GM18861 (cell line): ENCODE measurements around the gene CUX1.

ENCODE experiments used
- ATAC-seq: cut with Tn5 transposase; IDR thresholded peaks from one replicate; pipeline ENCODE4 v1.9.1; 2021; ENCODE audit not compliant: unreplicated experiment

The CUX1 gene

DNA sequence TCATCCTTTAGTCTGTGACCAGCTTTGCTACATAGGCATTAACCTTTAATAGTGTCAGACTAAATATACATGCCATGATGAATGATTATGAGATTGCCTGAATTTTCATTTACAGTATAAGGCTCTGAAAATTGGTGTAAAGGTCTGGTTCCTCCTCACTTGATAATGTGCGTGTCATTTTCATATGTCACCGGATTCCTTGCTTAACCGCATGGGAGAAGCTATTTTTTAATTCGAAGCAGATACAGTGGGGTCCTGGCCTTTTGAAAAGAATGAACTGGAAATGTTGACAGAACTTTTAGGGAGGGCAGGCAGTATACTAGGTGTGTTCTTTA, 276.9 kb downstream of the CUX1 start:
- ATAC-seq: no peak

DNA sequence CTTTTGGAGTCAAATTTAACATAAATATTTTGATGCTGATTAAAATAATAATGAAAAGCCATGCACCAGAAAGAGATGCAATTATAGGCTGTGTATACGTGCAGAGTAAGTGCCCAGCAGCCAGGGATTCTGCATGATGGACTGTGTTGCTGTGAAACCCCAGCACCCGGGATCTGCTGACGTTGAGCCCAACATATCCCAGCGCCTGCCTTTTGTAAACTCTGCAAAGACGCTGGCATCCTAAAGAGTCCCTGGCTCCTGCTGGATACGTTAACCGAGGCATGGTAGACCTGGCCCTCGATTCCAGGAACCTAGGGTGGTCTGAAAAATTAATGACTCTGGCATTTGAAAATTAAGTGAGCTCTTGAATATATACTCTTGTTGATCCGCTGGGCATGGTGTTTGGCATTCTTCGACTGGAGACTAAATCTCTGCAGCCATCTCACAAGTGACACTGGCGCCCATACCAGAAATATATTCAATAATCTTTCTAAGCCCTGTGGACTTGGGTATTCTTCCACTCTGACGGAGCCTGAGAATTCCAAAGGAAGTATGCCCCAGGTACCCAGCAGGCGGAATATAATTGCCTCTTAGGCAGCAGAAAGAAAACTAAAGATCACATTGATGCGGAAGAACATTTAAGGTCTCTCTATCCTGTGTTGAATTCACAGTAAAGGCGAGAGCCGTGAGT, 278.0 kb downstream of the CUX1 start:
- no peak for ATAC-seq

DNA sequence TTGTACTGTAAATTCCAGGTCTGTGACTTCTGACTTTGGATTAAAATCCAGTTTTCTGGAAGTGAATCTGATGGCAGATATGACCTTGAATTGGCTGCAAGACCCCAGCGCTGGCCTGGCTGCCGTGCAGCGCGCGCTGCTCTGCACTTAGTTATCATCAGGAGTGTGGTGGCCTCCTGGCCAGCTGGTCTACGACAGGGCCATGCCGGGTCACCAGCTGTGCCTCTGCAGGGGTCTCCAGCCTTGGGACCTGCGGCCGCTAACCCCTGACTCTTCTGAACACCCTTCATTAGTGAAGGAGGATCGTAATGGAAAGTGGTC, 278.5 kb downstream of the CUX1 start:
- no peak for ATAC-seq

DNA sequence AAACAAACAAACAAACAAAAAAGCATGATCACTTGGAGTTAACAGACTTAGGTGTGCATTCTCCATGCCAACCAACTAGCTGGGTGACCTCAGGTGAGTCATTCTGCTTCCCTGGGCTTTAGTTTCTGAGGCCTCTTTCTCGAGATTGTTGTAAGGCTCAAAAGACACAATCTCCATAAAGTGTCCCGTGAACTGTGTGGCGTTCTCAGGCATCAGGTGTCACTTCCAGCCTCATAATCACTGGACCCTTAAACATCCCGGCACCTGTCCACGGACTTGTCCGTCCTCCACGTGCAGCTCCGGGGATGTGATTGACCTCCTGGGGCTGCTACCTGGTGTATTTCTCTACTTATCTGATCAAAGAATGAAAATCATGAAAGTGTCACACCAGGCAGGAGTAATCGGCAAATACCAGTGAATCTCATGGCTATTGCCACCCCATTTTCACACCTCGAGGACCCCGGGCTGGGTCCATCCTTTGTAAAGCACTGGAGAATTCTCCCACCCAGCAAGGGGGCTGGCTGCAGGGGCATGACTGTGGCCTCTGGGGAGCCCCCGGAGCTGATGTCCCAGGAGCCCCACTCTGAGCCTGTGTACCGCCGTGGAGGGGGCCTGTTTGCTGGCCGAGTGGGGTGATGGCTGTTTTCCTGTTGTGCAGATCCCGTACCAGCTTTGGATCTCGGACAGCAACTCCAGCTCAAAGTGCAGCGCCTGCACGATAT, 279.4 kb downstream of the CUX1 start:
- no peak for ATAC-seq

DNA sequence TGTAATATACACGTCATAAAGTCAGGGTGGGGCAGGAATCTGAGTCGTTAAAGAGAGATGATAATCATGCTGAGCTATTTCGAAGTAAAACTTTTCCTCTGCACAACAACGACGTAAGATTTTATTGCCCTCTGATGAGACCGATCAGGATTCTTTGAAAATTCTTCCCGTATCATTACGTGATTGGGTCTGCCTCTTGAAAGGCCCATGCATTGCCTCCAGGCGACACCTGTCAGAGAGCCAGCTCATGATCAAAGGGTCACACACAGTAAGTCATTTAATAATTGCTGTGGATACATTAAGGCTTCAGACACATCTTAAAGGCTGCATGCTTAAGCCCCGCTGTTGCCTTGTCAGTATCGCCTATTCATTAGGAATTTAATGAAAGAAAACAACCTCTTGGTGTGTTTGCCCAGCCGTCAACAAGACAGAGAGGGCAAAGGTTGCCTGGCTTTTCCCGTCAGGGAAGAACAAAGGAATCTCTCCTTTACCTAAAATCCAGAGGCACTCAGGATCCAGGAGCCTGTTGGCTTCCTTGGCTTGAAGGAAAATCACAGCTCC, 280.3 kb downstream of the CUX1 start:
- ATAC-seq: no peak

DNA sequence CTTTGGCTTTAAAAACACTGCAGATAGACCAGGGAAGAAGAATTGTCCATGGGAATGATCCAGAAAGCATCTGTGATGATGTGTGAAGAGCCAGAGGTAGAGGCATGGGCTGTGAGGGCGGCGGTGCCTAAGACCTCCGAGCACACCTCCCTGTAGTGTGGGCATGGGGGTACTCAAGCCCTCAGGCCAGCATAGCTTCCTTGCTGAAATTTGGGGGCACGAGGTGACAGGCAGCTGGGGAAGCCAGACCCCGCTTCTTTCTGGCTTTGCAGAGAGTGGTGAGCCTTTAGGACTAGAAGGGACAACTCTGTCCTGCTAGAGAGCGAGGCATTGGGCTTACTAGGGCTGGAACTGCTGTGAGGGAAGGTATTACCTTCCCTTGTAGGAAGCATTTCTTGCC, 281.6 kb downstream of the CUX1 start:
- ATAC-seq: no peak

DNA sequence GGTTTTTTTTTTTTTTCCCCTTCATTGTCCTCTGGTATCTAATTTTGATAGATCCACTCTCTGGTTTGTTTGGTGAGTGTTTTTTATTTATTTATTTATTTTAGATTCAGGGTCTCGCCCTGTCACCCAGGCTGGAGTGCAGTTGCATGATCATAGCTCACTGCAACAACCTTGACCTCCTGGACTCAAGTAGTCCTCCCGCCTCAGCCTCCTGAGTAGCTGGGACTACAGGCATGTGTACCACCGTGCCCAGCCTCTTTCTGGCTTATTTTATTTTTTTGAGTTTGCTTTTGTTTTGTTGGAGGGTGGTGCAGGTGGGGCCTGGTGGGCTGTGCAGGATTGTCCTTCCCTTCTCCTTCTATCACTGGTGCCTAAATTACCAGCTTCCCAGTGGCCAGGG, 282.0 kb downstream of the CUX1 start:
- ATAC-seq: no peak

DNA sequence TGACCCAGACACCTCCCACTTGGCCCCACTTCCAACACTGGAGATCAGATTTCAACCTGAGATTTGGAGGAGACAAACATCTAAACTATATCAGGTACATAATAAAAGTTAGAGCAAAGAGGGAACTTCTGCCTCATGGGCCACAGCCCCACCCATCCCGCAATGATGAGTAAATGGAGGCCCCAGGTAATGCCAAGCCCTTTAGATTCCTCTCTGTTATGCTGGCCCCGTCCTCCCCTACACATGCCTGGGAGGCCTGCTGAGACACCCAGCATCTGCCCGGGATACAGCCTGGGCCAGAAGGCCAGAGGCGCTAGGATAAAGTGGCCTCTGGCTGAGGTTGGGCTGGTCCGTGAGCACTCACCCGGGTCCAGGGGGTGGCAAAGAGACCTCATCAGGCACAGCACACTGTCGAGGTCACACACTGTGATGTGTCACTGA, 283.7 kb downstream of the CUX1 start:
- ATAC-seq: no peak

DNA sequence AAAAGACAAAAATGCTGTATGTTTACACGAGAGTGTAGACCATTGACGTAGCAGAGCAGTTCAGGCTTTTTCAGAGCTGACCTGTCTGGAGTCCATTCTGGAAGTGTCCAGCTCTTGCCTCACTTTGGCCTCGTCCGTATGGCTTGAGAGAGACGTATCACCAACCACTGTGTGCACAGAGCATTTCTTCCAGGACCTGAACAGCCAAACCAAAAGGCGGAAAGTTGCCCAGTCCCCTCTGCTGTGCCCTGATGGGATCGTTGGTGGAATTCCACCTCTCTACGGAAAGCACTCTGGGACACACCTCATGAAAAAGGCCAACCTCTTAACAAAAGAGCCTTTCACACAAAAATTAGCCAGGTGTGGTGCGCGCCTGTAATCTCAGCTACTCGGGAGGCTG, 284.5 kb downstream of the CUX1 start:
- no peak for ATAC-seq

DNA sequence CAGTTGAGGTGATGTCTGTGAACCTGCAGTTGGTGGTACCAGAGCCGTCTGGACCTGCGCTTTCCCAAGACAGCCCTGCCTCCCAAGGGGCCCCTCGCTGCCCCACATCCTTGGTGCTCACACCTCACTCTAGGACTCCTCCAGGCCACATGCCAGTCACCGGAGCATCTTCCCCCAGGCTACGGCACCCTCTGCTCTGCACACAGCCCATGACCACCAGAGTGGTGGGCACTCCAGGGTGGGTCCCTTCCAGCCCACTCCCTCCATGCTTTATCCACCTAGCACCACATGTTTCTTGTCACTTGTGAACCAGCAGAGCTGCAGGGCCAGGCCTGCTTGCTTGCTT, 285.6 kb downstream of the CUX1 start:
- no peak for ATAC-seq

DNA sequence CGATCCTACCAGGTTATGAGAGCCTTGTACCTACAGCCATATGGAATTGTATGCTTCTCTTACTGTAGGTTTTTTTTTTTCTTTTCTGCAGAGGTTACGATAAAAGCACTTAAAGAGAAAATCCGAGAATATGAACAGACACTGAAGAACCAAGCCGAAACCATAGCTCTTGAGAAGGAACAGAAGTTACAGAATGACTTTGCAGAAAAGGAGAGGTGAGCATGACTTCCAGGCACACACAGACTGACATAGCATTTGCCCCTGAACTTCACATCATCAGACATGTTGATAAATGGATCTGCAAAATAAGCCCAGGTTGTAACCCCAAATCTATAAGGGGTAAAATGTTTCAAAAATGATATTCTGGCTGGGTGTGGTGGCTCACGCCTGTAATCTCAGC, 286.8 kb downstream of the CUX1 start:
- ATAC-seq: no peak

DNA sequence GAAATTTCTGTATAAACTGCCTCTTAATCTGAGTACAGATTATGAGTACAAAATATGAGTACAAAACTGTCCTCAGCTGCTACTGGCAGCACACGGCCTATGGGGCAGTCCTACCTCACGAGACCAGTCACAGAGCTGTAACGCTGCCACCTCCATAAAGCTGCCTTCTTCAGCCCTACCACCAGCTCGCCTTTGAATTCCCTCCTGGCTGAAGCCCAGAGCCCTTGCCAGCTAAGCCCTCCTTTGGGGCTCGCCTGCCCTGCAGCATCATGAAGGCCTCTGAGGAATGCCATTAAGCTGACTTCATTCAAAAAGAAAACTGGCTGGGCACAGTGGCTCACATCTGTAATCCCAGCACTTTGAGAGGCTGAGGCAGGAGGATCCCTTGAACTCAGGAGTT, 289.2 kb downstream of the CUX1 start:
- ATAC-seq: no peak

DNA sequence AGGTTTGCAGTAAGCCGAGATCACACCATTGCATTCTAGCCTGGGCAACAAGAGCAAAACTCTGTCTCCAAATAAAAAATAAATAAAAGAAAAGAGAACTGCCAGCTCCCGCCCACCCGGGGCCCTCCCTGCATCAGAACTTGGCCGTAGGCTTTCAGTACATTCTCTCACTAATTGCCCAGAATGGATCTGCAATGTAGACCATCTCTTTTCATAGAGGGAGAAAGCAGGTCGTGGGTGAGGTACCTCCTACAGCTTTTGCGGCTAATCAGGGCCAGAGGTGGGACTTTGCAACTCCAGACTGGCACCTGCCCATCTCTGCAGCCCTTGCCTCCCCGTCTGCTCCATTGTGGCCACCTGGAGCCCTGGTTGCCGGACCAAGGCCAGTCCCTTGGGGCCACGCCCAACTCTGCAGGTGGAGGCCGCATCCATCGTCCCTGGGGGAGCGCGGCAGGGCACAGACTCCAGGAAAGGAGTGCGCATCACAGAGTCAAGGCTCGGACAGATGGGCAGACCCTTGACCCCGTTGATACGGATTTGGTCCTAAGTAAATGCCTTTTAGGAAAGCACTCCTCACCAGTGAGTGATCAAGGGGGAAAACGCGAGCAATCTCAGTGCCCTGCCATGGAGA, 290.2 kb downstream of the CUX1 start:
- ATAC-seq: no peak

DNA sequence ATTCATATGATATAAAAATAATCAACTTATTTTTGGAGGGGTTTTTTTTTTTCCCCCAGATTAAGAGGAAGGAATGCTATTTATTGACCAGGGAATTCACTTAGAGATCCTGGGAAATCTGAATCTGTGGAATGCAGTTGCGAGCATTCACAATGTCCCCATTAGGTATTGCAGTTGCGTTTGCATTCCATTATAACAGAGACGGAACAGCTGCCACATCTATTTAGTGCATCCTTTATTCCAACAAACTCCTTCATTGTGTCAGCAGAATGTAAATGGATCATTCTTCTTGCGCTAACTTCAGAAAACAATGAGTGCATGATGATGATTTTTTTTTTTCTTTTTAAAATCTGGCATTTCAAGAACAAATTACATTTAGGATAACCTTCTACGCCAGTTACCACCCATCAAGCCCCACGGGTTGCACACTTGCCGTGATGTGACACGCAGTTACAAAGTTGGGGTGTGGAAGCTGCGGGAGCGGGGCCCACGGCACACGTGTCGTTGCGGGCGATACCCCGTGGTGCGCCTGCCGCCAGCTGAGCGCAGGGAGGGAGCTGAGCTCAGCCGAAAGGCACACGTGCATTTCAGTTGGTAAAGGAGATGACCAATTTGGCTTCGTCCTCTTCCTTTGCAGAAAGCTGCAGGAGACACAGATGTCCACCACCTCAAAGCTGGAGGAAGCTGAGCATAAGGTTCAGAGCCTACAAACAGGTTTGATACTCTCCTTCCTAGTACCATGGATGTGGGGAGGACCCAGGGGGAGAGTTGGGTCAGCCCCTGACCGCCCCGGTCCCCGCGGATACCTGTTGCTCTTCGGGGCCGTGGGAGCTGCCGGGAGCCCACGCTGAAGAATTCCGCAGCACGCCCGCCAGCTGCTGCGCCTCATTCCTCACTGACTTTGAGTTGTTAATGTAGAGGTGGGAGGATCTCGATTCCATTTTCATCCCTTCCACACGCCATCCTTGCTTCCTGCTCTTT, 293.9 kb downstream of the CUX1 start:
- ATAC-seq: no peak

DNA sequence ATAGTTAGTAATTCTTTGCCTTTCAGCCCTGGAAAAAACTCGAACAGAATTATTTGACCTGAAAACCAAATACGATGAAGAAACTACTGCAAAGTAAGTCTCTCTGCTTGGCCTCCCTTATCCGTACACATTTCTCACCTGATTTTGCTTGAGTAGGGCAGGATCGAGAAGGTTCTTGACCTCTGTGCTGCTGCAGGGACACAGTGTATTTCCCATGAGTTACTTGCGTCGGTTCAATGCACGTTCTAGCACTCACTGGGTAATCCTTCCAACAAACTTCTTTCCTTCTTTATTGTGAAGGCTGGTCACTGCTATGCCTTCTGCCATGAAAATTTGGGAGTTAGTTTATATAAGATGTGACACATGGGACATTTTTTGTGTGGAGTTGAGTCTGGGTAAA, 297.8 kb downstream of the CUX1 start:
- no peak for ATAC-seq

DNA sequence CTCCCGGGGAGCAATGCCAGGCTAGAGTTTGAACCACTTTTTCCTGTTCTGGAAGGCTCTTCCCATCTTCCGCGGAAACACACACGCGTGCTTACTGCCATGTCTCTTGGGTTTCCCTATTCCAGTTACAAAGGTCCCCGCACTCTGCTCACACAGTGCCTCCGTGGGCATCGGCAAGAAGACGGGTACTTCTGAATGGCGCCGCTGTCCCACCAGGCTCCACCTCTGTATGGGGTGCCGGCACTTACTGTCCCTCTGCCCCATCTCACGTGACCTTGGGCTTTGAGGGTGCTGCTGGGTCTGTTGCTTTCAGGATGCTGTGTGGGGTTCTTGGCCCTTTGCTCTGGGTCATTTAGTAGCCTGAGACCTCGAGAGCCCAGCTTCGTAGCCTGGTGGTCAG, 298.5 kb downstream of the CUX1 start:
- ATAC-seq: no peak

DNA sequence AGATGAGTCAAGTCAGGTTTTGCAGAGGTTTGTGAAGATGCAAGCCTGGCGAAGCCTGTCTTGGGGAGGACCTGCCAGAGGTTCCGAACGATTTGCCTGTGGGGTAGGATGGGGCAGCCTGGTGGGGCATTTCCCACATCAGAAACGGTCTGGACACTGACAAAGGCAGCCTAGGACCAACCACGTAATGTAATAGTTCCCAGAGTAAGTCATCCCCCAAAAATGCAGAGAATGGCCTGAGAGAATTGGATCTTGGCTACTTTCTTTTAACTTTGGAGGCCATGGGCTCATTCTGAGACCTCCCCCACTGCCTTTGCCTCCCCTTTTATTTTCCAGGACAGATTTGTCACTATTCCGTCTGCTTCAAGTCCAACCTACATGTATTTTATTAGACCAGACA, 300.3 kb downstream of the CUX1 start:
- ATAC-seq: no peak

DNA sequence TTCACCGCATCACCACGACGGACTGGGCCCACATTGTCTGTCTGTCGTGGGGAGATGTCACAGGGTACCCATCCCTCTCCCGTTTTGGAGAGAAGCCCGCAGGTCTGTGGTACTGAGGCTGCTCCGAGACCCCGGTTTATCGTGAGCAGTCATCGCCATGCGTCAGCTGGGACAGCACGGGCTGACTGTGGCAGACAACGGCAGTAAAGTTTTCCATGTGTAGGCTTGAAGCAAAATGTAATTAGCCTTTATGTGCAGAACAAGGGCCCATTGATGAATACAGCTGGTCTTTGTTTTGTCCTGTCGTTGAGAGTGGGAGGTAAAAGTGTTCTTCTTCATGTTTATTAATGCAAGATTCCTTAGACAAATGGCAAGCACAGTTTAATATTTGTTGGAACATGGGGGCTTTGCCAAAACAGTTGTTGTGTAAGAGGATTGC, 301.8 kb downstream of the CUX1 start:
- no peak for ATAC-seq

DNA sequence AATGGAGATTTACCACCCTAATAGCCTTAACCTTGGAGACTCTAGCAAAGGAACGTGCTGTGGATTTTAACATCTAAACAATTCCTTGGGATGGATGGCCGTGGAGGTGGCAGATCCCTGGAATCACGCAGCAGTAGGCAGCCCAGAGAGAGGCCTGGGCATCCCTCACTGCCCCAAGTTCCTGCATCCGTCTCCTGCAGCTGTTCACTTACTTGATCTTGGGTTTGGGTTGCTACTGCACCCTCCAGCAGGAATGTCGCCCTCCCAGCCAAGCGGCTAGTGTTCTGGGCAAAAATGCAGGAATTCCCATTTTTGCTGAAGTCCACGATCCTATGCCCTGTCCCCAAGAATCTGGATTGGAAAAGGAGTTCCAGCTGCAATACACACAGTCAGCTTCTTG, 302.5 kb downstream of the CUX1 start:
- ATAC-seq: no peak

DNA sequence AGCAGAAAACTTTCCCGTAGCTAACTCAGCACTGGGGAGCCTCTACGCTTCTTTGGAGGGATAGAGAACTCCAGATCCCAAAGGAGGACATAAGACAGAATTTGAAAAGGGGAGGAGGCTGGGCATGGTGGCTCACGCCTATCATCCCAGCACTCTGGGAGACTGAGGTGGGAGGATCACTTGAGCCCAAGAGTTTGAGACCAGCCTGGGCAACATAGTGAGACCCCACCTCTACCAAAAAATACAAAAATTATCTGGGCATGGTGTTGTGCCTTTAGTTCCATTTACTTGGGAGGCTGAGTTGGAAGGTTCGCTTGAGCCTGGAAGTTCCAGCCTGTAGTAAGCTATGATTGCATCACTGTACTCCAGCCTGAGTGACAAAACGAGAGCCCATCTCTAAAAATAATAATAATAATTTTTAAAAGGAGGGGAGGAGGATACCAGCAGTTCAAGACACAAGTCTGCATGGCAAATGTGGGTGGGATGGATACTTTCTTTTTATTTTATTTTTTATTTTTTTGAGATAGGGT, 303.3 kb downstream of the CUX1 start:
- ATAC-seq: no peak

DNA sequence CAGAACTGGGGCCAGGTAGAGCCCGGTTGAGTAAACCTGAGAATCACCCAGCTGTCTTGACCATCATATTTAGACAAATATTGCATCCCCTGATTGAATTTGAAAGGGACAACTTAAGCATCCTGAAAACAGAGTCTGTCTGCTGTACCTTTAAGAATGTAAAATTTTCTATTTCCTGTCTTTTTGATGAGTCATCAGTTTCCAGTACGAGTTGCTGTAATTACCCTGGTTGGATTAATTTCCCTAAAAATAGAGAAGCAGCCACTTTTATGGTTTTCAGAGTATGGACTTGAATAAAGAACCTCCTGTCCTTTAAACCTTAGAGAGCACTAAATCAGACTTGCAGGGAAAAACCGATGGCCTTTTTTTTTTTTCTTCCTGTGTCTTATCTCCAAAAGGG, 304.6 kb downstream of the CUX1 start:
- no peak for ATAC-seq
